Stimulated activated CD8-positive, alpha-beta memory T cell treated with anti-CD3 and anti-CD28 coated beads, Interleukin-7, amount 100 ng/mL, for 1 hour (primary cell): ENCODE data around the gene BICC1.

Experiments used
- DNase-seq, 2 donors: peaks; one replicate each; pipeline ENCODE4 v3.0.0-alpha.2; 2020; ENCODE audit warnings: low read depth in 2 of 2

BICC1 gene

DNA sequence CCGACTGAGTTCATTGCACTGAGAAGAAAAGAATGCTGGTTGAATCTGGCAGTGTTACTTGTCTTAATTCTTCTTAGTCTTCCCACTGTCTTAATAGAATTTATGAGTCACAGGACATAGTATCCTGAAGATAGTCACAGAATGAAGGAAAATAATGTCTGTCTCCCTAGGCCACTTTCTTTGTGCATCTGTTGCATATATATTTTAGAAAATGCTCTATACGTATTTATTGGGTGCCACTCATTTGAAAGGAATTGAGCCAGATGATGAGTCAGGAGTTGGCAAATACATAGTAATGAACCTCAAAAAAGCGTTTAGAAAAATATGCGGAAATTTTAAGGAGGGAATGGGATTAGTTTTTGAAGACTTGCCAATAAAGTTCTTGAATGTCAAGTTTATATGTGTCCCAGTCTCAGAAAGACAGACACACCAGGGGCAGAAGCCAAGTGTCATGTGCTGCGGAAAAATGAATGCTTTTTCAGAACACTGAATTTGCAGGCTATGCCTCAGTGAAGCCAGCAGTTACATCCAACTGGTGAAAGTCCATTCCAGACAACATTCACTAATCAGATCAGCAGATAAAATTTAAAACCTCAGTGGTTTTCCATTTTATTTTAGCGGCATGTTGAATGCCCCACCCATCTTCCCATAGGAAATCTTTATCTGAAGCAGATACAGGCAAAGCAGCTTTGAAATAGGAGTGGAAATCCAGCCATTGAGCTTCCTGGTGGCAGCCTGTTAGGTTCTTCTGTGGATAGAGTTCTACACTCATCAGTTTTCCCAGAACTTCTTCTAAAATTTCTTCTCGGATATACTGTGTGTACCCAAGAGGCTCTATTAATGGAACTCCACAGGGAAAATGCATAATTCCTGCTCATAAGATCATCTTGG, 308.4 kb downstream of the BICC1 start:
- no peak for DNase-seq

DNA sequence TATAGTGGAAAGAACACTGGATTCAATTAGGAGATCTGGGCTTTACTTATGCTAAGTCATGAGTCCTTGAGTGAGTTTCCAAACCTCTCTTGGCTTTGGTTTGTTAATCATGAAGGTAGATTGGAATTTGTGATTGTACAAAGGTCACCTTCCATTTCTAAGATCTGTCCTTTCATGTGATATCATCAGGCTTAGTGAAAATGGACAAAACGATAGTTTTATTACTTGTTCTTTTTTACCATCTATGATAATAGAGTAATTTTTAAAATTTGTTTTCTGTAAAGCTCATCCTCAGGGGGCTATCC, 309.0 kb downstream of the BICC1 start:
- DNase-seq, result no peak

DNA sequence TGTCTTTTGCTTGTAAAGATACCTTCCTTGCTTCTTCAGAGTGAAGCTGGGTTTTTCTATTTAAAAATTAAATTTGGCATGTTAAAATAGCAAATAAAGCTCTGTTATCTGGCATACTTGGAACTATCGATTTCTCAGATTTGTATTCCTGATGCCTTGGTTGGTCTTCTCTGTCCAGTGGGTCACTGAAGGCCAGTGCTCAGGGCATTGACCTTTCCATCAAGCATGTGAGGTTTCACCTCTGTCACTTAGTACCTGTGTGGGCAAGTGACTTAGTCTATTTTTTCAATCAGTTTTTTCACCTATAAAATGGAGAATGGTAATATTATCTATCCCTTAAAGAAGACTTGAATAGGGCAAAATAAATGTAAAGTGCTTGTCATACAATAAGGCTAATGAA, 311.3 kb downstream of the BICC1 start:
- no peak for DNase-seq

DNA sequence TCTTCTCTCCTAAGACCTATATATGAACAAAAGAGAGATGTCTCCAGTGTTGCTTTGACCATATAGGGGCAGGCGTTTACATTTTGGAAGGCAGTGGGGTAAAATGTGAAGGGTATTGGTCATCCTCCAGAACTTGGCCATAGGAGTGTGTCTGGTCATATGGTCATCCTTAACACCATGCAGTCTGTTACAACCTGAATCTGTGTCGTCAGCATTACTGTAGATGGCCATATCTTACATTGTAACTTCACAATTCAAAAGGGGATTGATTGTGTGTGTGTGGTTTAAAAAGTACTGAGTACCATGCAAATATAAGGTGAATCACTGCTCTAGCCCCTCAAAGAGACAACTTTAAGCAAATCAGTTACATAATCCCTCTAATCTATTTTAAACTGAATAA, 311.7 kb downstream of the BICC1 start:
- DNase-seq, result no peak

DNA sequence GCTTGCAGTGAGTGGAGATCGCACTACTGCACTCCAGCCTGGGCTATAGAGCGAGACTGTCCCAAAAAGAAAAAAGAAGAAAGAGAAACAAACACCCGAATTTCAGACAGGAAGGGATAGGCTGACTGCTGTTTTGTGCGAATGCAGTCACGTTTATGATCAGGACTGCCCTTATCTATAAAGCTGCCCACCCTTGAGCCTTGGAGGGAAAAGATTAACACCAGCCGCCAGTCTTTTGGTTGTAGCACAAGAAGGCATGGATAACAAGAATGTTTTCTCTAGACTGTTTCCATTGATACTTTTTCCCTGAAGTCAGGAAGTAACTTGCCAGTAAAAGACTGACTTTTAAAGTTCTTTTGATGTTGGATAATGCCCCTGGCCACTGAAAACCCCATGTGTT, 314.0 kb downstream of the BICC1 start:
- no peak for DNase-seq

DNA sequence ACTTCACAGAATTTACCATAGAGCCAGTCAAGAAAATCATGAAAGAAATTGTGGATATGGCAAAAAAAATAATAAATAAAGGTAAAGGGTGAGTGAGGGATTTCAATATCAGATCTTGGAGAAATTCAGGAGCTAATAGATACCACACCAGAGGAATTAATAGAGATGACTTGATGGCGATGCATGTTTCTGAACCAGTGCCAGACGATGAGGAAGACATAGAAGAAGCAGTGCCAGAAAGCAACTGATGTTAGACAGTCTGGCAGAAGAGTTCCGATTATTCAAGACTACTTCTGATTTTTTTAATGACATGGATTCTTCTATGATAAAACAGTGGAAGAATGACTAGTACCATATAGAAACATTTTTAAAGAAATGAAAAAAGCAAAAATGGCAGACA, 314.7 kb downstream of the BICC1 start:
- no peak for DNase-seq

DNA sequence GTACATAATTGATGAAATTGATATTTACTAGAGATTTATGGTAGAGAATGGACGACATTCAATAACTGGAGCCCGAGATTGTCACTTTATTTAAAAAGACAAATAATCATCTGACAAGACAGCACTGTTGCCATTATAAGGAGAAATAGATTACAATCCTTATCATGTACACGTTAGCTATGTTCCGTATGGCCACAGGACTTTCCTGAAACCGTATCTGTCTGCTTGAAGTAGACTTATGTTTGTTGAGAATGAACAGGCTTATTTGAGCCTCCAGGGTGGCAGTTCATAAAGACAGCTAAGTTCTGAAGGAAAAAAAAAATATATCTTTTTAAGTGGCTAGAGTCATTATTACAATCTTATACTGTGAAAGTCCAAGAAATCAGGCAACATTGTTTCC, 317.2 kb downstream of the BICC1 start:
- no peak for DNase-seq

DNA sequence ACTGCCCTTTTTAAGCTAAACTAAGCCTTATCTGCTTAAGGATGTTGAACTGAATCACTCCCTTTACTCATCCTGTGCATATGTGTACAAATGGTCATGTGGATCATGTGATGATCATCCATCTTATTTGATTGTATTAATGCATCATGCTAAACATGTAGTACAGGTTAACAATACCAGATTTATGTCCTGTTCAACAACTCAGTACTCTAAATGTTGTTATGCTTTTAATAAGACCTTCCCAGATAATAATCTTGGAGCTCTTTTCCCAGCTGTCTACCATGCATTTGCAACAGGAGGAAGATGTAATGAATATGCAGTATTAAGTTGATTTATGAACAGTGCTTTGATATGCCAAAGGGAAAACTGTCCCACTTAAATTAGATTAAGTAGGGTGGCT, 318.0 kb downstream of the BICC1 start:
- DNase-seq, result no peak

DNA sequence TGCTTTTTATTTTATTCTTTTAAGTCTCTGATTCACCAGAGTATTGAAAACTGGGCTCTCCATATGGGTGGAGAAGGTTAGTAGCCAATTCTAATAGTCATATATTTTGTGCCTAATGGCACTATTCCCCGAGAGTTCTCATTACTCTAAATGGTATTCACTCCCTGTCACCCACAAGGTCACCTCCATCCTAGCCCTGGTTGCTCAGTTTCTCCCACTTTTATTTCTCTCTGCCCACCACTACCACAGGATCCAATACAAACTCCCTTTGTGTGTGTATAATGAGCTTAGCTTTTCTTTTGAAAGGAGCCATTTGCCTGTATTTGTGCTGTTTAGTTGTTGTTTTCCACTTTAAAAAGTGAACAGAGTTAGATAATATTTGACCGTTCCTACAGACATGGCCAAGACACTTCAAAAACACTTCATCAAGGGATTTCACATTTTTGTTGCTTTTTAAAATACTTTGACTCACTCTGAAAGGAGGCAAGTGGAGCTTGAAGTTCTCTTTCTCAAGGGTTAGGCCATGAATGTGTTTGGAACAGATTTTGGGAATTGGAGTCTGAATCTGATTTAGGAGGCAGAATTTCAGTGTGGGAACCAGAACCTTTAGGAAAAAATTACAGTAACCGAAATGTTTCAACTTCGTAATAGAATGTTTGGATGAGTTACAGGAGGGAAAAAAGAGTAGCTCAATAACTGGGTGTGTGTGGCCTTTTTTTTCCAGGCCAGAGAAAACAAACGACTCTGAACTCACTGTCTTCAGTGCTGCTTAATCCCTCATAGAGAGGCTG, 321.3 kb downstream of the BICC1 start:
- no peak for DNase-seq

DNA sequence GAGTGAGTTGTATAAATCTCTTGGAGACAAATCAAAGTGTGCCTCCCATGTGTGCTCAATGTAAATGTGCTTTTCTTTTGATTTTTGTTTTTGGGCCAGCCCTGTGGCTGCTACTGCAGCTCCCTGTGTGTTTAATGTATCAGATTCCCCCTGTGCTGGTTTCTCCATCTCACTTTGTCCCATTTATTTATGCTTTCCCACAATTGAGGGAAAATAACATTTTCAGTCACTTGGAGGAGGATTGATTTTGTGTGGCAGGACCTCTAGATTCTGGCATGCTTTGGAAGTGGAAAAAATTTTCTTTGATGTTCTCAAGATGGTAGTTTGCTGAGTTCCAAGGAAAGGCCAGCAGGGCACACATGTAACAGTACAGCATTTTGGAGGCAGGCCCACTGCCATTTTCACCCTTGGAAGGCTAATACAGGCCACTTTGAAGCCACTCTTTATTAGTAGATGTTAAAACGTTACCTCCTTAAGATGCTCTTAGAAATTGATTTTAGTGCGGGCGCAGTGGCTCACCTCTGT, 323.6 kb downstream of the BICC1 start:
- no peak for DNase-seq

DNA sequence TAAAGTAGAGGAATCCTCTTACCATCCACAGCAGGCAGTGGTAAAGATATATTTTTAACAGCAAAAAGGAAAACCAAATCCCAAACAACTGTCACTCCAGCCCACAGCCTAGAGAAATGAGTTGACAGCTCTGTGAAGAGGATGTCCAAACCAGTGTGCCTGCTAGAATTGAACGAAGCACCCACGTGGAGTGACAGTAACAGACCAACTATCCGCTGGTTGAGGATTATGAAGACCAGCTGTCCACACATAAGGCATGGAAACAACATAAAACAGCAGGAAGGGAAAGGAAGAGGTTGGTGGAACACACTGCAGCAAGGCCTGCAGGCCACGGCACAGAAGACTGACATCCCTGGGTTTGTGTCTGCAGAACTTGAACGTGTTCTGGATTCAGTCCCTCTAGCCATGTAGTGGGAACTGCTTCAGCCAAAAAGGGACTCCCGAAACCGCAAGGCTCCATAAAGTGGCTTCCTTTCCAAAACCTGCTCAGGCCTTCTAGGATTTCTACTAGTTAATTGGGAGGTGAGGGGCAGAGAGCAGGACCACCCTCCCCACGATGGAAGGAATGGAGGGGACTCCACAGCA, 324.4 kb downstream of the BICC1 start:
- DNase-seq, result no peak

DNA sequence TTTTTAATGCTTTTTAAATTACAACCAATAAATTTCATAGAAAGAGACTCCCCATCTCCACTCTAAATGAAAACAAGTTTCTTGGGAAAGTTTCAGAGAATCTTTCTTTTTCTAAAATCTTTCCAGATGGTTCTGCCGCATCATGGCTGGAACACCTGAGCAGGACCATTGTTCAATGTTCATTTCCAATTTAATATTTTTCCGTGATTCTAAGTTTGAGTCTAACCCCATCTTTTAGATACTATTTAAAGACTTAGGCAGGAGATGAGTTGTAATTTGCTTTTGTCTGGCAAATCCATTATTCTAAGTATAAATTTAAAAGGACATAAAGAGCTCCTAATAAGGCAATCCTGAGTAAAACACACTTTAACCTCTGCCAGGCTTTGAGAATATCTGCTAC, 325.2 kb downstream of the BICC1 start:
- no peak for DNase-seq

DNA sequence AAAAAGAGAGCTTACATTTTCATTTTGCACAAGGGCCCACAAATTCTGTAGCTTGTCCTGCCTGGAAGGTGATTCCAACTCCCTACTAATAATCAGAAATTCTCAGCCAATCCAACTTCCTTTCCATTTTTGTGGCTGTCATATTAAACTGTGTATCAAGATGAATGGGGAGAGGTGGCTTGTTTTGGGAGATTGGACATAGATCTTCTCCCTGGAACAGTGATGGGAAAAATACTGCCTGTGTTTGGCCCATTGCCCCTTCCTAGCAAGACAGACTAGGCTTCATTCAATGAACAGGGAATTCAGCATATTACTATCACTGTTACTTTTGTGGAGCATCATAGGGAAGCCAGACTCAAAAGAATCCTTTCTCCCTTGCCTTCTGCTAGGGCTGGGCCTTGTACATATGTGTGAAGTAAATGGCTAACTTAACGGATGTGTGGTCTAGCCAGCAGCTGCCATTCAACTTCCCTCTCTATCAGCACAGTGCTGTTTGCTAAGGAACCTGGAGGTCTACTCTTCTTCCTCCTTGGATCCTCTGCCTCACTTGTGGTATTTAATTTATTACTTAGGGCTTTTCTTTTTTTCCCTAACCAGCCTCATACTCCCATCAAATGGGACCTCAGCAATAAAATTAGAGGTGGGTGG, 326.0 kb downstream of the BICC1 start:
- no peak for DNase-seq

DNA sequence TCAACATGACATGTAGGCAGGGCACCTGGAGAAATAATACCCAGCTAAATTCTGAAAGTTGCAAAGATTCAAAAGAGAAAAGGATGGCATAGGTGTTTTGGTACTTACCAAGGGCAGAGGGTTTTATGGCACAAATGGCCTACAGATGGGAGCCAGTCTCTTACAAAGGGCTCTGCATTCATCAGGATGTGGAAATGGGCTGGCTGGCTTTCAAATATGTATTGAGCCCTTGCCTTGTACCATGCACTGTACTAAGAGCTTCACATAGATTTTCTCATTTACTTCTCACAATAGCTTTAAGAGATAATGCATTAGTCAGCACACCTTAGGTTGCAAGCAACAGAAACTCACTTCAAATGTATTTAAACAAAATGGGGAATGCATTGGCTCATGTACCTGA, 327.1 kb downstream of the BICC1 start:
- DNase-seq, result no peak

DNA sequence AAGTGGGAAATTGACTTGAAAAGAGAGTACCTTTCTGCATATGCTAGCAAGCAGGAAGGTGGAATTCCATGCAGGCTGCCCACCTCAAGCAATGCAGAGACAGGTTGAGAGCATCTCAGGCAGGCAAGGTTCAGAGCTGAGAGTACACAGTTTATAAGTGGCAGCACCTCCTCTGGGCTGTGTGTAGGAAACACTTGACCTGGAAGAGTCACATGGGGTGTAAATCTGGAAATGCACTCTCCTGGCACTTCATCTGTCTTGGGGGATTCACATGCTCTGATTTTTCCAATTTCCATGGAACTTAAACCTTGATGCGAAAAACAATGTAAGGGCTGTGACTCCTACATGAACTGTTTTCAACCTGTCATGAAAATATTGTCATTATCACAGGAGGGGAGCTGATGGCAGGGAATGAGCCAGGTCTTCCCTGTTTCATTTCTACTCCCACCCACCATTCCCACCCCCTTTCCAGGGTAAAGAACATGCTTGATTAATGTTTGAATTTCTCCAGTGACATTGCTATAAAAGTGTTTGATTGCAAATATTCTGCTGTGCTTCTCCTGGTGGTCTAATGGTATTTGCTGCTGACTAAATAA, 328.3 kb downstream of the BICC1 start:
- no peak for DNase-seq

DNA sequence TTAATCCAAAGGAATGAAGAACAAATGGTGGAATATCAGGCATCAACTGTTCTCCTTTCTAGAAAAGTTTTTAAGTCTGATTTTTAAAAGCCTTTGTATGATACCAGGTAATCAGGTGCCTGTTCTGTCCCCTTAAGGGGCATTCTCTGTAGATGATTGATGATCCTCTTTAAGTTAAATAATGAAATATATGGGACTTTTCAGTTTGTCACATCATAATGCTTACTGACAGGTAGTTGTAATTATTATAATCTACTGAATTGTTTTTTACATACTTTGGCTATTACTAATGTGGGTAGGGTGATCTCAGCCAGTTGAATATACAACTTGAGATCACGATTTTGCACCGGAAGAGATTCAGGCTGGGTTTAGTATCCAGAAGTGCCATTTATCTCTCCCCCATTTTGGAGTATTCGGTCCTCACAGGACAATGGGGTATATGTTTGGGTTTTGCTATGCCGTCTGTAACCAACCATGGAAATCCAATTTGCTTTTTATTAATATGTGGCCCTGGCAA, 330.2 kb downstream of the BICC1 start:
- no peak for DNase-seq

DNA sequence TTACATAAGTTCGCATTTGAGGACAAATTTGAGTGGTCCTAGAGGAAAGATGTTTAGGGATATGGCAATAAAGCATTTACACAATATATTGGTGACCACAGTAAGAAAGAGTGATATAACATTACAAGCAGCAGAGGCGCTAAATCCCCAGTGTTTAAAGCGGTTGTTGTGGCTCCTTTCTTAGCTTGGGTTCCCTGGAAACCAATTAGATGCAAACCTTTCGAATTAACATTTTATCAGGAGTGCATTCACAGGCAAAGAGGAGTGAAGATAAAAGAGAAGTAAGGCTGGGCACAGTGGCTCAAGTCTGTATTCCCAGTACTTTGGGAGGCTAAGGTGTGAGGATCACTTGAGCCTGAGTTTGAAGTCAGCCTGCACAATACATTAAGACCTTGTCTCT, 331.1 kb downstream of the BICC1 start:
- DNase-seq, result no peak

DNA sequence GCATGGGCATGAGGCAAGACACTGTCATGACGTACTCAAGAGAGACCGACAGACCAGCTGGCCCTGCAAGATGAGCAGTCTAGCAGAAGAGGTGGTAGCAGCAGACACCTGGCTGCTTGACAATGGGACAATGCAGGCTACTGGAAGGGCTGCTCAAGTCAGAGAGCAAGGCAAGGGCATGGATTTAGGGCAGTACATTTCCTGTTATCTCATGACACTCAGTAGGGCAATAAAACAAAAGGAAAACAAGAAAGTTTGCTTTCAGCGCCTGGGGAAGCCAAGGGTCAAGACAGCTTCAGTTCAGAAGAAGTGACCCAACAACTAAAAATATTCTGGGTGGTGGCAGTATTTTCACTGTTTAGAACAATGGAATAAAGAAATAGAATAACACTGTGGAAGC, 332.0 kb downstream of the BICC1 start:
- DNase-seq, result no peak

DNA sequence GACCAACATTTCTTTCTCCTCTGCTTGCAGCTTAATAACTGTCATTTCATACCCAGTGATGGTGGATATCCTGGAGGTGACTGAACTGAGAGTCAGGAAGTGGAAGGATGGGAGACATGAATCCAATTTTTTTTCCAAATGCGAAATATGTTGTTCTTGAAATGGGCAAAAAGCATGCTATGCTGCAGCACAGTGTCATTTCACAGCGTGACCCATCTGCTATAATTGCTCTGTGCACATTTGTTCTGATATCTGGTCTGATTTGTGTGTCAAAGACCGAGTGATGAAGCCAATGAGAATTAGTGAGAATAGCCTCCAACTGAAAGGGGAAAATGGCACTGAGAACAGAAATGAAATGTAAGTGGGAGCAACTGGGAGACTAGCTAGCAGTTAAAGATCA, 334.2 kb downstream of the BICC1 start:
- DNase-seq, result no peak

DNA sequence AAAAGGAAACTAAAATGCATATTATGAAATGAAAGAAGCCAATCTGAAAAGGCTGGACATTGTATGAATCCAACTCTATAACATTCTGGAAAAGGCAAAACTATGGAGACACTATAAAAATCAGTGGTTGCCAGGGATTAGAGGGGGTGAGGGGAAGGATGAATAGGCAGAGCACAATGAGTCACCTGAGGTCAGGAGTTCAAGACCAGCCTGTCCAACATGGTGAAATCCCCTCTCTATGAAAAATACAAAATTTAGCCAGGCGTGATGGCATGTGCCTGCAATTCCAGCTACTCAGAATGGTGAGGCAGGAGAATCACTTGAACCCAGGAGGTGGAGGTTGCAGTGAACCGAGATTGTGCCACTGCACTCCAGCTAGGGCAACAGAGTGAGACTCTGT, 338.9 kb downstream of the BICC1 start:
- no peak for DNase-seq

DNA sequence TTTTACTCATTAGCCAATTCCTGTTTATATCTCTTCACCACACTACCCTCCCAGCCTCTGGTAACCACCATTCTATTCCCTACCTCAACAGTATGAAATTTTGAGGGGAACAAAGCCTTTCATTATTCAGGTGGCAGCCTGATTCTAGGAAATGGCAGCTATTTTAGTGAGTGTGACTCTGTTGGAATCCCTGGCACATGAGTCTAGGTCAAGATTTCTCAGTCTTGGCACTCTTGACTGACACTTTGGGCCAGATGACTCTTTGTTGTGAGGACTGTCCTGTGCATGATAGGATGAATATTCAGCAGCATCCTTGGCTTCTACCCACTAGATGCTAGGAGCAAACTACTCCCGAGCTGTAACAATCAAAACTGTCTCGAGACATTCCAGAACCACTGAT, 341.0 kb downstream of the BICC1 start:
- no peak for DNase-seq

DNA sequence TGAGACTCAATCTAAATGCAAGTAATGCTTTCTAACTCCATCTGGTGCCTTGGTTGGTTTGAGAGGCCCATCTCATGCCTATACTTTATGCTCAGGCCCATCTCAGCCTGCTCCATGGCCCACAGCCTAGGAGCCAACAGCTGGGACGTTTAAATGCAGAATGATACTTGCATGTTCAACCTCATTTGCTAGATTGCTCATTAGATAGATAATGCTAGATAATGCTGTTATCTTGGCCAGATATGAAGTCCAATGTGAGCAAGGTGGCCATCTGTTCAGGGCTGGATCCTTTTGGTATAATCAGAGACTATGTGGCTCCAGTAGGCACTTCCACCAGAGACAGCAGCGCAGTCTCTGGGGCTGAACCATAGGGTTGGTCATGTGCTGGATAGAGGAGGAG, 342.1 kb downstream of the BICC1 start:
- no peak for DNase-seq
